Measurements from ENCODE around the gene MMEL1. TPM values are rescaled to one million over a fixed set of nuclear protein-coding genes. Genes with fewer than 3 reads are reported as not detected.

Gene MMEL1
- not detected in 5 replicates for total RNA-seq (2022; extraction: Qiagen RNA extraction; ENCODE audit: low read depth)

GRCh38 chr1:2632561-2633361 is at the start of gene MMEL1:
Gene MMEL1 (minus strand): TSS chr1:2633016. CDS start chr1:2629484, 3,532 bp downstream.

GRCh38 chr1:2586154-2587070 is 46.4 kb downstream of the MMEL1 start, which contains the start of gene PRXL2B:
Gene PRXL2B (plus strand): TSS chr1:2586777. CDS start chr1:2586886, 109 bp downstream.

GRCh38 chr1:2556277-2556677 is 76.5 kb downstream of the MMEL1 start, which contains the start of gene TNFRSF14:
Gene TNFRSF14 (plus strand): TSS chr1:2556371. CDS start chr1:2556665, 294 bp downstream.

Other genes starting within 250 kb of the MMEL1 start
- gene MORN1, start 241.5 kb downstream of the MMEL1 start, total RNA-seq (2022; extraction: Qiagen RNA extraction; ENCODE audit: low read depth), result 5.3 to 9.2 TPM (median 6.6 TPM) in 5 replicates
- gene RER1, start 241.2 kb downstream of the MMEL1 start, total RNA-seq (2022; extraction: Qiagen RNA extraction; ENCODE audit: low read depth), result 109 to 128 TPM (median 121 TPM) in 5 replicates
- 14.7 to 24.3 TPM (median 22.4 TPM) in 5 replicates for gene PEX10, start 220.5 kb downstream of the MMEL1 start, total RNA-seq (2022; extraction: Qiagen RNA extraction; ENCODE audit: low read depth)
- gene PLCH2, start 156.7 kb downstream of the MMEL1 start, total RNA-seq (2022; extraction: Qiagen RNA extraction; ENCODE audit: low read depth), result 0.23 to 0.48 TPM (median 0.25 TPM) in 5 replicates
- 8.7 to 14.4 TPM (median 10.6 TPM) in 5 replicates for gene PANK4, start 106.4 kb downstream of the MMEL1 start, total RNA-seq (2022; extraction: Qiagen RNA extraction; ENCODE audit: low read depth)
- not detected in 5 replicates for gene HES5, start 102.8 kb downstream of the MMEL1 start, total RNA-seq (2022; extraction: Qiagen RNA extraction; ENCODE audit: low read depth)
- 0.21 to 0.67 TPM (median 0.30 TPM) in 4 of 5 replicates, not detected in the other for gene TNFRSF14, start 76.6 kb downstream of the MMEL1 start, total RNA-seq (2022; extraction: Qiagen RNA extraction; ENCODE audit: low read depth)
- 14.5 to 24.7 TPM (median 23.3 TPM) in 5 replicates for gene PRXL2B, start 46.2 kb downstream of the MMEL1 start, total RNA-seq (2022; extraction: Qiagen RNA extraction; ENCODE audit: low read depth)
- 0.02 to 0.07 TPM (median 0.05 TPM) in 4 of 5 replicates, not detected in the other for gene TTC34, start 168.7 kb upstream of the MMEL1 start, total RNA-seq (2022; extraction: Qiagen RNA extraction; ENCODE audit: low read depth)

Data from A549 treated with ZK216348 at 1 μM for 4 hours (cell line).